Stimulated activated naive CD4-positive, alpha-beta T cell (primary cell): ENCODE results near the gene GAL.

ENCODE experiments used
- DNase-seq, 6 experiments: peaks; one replicate each; lab custom pipeline; 2025; lab: John Stamatoyannopoulos, UW

GAL gene

GRCh38 chr11:68709062-68709461, 24.7 kb downstream of the GAL start:
- no peak for DNase-seq

- no peak for DNase-seq
Observed at GRCh38 chr11:68710409-68710808, 26.1 kb downstream of the GAL start.

DNA sequence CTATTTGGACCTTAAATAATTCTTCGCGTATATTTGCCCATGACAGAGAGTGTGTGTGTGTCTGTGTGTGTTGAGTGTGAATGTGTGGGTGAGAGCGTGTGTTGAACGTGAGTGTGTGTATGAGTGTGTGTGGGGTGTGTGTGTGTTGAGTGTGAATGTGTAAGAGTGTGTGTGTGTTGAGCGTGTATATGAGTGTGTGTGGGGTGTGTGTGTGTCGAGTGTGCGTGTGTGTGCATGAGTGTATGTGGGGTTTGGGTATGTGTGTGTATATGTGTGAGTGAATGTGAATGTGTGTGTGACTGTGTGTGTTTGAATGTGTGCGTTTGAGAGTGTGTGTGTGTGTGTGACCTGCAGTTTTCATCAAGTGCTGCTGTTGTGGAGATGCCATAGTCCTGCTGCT, 26.8 kb downstream of the GAL start:
- DNase-seq: no peak

GRCh38 chr11:68714060-68714856, 29.9 kb downstream of the GAL start:
- DNase-seq: no peak

- no peak for DNase-seq
Observed at GRCh38 chr11:68715456-68716122, 31.2 kb downstream of the GAL start.

DNA sequence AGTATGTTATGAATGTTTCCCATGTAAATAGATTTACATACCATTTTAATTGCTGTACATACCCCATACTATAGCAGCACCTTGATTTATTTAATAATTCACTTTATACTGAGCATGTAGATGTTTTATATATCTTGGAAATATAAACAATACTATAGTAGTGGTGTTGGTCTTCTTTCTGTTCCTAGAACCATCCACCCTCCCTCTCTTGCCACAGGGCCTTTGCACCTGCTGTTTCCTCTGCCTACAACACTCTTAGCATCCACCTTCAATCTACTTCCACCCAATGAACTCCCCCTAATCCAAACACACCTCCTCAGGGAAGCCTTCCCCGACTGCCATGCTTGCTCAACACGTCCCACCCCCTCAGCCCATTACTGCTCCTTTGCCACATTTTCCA, 36.7 kb downstream of the GAL start:
- DNase-seq: no peak

- DNase-seq: no peak
Observed at GRCh38 chr11:68722143-68722542, 37.8 kb downstream of the GAL start.

DNA sequence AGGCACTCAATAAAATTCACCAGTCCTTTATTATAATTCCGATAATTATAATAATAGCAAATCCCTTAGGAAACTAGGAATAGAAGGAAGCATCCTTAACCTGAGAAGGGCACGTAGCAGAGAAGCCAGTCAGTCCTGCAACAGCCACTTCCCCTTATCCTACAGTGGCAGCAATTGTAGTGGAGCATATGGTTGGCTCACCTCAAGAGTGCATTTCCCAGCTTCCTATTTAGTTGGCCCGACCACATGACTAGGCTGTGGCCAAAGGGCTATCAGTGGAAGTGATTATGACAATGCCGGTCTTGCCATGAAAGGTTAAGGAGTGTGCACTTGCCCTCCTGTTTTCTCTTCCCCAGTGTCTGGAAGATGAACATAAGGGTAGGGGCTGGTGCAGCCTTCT, 39.9 kb downstream of the GAL start:
- no peak for DNase-seq

- no peak for DNase-seq
Observed at GRCh38 chr11:68727783-68728182, 43.4 kb downstream of the GAL start.

DNA sequence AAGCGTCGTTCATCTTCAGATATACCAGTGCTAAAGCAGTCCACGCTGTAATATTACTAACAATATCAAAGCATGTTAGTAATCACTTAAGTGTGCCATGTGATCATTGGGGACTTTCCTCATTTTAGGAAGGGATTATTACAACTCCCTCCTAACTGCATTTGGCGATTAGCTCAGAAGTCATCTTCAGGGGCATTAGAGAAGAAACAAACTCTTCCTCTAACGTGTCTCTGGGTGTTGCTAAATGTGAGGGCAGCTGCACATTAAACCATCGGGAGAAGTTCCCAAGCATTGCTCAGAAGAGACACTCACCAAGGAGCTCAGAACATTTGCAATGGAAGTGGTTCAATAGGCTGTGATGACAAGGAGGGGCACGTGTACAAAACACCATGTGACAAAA, 49.8 kb downstream of the GAL start:
- DNase-seq: no peak

- no peak for DNase-seq
Observed at GRCh38 chr11:68735125-68735524, 50.8 kb downstream of the GAL start.

- no peak for DNase-seq
Observed at GRCh38 chr11:68735646-68736045, 51.3 kb downstream of the GAL start.
